Measurements from ENCODE around the gene GTF2B.

Gene GTF2B

DNA sequence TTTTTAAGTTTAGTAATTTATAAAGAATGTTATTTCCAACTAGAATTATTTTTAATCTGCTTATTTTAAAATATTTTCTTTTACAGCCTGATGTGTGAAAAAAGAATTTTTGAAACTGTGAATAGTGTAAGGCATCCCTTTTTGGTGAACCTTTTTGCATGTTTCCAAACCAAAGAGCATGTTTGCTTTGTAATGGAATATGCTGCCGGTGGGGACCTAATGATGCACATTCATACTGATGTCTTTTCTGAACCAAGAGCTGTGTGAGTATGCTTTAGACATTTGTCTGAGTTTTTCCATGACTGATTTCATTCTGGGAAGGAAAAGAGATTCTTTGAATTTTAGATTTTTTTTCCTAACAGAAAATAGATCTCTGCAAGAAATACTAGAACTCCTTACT lies 77.9 kb downstream of the GTF2B start:
- peaks cover 3% of the 10 kb centered on the region for H3K79me1 ChIP-seq (replicated peaks; ENCODE audit: low read length, poor library complexity, severe bottlenecking)
- H3K27me3 ChIP-seq (ENCODE audit: control insufficient read depth in 1 of 2, insufficient read depth in 1 of 2, low read length in 2 of 2): no peaks in the 10 kb centered on the region
- no peak overlapping the region for H2BK15ac ChIP-seq (ENCODE audit: low read depth, poor library complexity, severe bottlenecking)
- no peak overlapping the region for H3K23ac ChIP-seq (ENCODE audit: low read length in 2 of 2)
- H2AK5ac ChIP-seq (ENCODE audit: low read length, severe bottlenecking): no peak overlapping the region
- H3K14ac ChIP-seq (ENCODE audit: low read length in 2 of 2): no peak overlapping the region
- H4K91ac ChIP-seq (ENCODE audit: low read length): no peak overlapping the region
- H3K18ac ChIP-seq (ENCODE audit: low read depth in 1 of 2, low read length in 2 of 2): no peak overlapping the region
- no peaks in the 10 kb centered on the region for H3K9me3 ChIP-seq (ENCODE audit: control insufficient read depth, low read length)
- no peak overlapping the region for H3K4me3 ChIP-seq (ENCODE audit: insufficient read depth in 1 of 2, low read depth in 1 of 2, low read length in 2 of 2)
- no peak overlapping the region for H3K4ac ChIP-seq (ENCODE audit: low read depth in 1 of 2, low read length in 2 of 2)
- no peak overlapping the region for H2BK5ac ChIP-seq (ENCODE audit: low read depth, low read length, poor library complexity, severe bottlenecking)
- H3K27ac ChIP-seq (ENCODE audit: low read length, poor library complexity, severe bottlenecking): no peak overlapping the region
- H3K4me2 ChIP-seq (ENCODE audit: low read length, poor library complexity, severe bottlenecking): no peak overlapping the region
- no peak overlapping the region for H3K9ac ChIP-seq (ENCODE audit: low read length)
- no peak overlapping the region for H2BK120ac ChIP-seq (ENCODE audit: low read depth, low read length)
- peaks cover 14 to 54% of the 10 kb centered on the region in 2 experiments for H3K36me3 ChIP-seq (ENCODE audit: control insufficient read depth in 1 of 2, insufficient read depth in 2 of 2, low read depth in 1 of 2, low read length in 2 of 2)
- no peaks in the 10 kb centered on the region for H3K4me1 ChIP-seq (ENCODE audit: control insufficient read depth, insufficient read depth, low read depth, low read length)
- H4K8ac ChIP-seq (ENCODE audit: low read length): no peak overlapping the region
- H2BK12ac ChIP-seq (ENCODE audit: low read length in 2 of 2): no peak overlapping the region
- no peak overlapping the region for H2AFZ ChIP-seq (ENCODE audit: low read depth, low read length)
- WGBS: 92% methylated on average over 1 of the region's 1 CpG
- DNase-seq: no peak

DNA sequence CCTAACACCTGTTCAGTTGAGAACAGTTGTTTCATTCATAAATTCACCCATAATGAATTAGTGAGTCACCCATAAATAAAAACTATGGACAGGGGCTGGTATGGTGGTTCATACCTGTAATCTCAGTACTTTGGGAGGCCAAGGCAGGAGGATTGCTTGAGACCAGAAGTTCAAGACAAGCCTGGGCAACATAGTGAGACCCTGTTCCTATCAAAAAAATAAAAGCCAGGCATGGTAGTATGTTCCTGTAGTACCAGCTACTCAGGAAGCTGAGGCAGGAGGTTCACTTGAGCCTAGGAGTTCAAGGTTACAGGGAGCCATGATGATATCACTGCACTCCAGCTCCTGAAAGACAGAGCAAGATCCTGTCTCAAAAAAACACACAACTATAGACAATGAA lies 79.0 kb downstream of the GTF2B start:
- Histone ChIP-seq H4K91ac (ENCODE audit: low read length) (no peak overlapping the region), H3K4me3 (ENCODE audit: insufficient read depth in 1 of 2, low read depth in 1 of 2, low read length in 2 of 2) (no peak overlapping the region), H2AFZ (ENCODE audit: low read depth, low read length) (no peak overlapping the region), H2BK120ac (ENCODE audit: low read depth, low read length) (no peak overlapping the region), H2BK12ac (ENCODE audit: low read length in 2 of 2) (no peak overlapping the region), H3K18ac (ENCODE audit: low read depth in 1 of 2, low read length in 2 of 2) (no peak overlapping the region), H3K14ac (ENCODE audit: low read length in 2 of 2) (no peak overlapping the region), H3K23ac (ENCODE audit: low read length in 2 of 2) (no peak overlapping the region), H3K9ac (ENCODE audit: low read length) (no peak overlapping the region), H2BK5ac (ENCODE audit: low read depth, low read length, poor library complexity, severe bottlenecking) (no peak overlapping the region), H3K79me1 (replicated peaks; ENCODE audit: low read length, poor library complexity, severe bottlenecking) (peaks cover 3% of the 10 kb centered on the region), H2AK5ac (ENCODE audit: low read length, severe bottlenecking) (no peak overlapping the region), H3K36me3 (ENCODE audit: control insufficient read depth in 1 of 2, insufficient read depth in 2 of 2, low read depth in 1 of 2, low read length in 2 of 2) (peaks cover 12 to 62% of the 10 kb centered on the region in 2 experiments), H3K27me3 (ENCODE audit: control insufficient read depth in 1 of 2, insufficient read depth in 1 of 2, low read length in 2 of 2) (no peaks in the 10 kb centered on the region), H3K4me1 (ENCODE audit: control insufficient read depth, insufficient read depth, low read depth, low read length) (no peaks in the 10 kb centered on the region), H3K4me2 (ENCODE audit: low read length, poor library complexity, severe bottlenecking) (no peak overlapping the region), H2BK15ac (ENCODE audit: low read depth, poor library complexity, severe bottlenecking) (no peak overlapping the region), H3K9me3 (ENCODE audit: control insufficient read depth, low read length) (no peaks in the 10 kb centered on the region), H3K27ac (ENCODE audit: low read length, poor library complexity, severe bottlenecking) (no peak overlapping the region), H3K4ac (ENCODE audit: low read depth in 1 of 2, low read length in 2 of 2) (no peak overlapping the region), H4K8ac (ENCODE audit: low read length) (no peak overlapping the region)
- no peak for DNase-seq

DNA sequence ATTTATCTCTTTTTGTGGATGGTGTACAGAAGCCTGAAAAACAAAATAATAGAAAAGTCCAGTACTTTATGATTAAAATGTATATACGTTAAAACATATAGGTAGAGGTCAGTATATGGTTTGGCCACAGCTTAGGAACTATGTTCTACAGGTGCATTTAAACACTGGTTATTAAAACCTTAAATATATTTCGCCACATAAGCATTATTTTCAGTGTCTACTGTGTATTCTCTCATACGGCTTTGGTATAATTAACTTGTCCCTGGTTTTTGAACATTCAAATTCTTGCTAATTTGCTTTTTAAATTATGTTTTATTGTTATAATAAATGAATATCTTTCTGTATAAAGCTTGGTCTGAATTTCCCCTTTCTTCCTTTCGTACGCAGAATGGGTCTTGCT lies 87.9 kb downstream of the GTF2B start:
- Histone ChIP-seq H2BK5ac (ENCODE audit: low read depth, low read length, poor library complexity, severe bottlenecking) (no peak overlapping the region), H3K23ac (ENCODE audit: low read length in 2 of 2) (no peak overlapping the region), H2BK15ac (ENCODE audit: low read depth, poor library complexity, severe bottlenecking) (no peak overlapping the region), H3K36me3 (ENCODE audit: control insufficient read depth in 1 of 2, insufficient read depth in 2 of 2, low read depth in 1 of 2, low read length in 2 of 2) (peaks cover 8 to 77% of the 10 kb centered on the region in 2 experiments), H4K91ac (ENCODE audit: low read length) (no peak overlapping the region), H3K14ac (ENCODE audit: low read length in 2 of 2) (no peak overlapping the region), H4K8ac (ENCODE audit: low read length) (no peak overlapping the region), H3K18ac (ENCODE audit: low read depth in 1 of 2, low read length in 2 of 2) (no peak overlapping the region), H3K4ac (ENCODE audit: low read depth in 1 of 2, low read length in 2 of 2) (no peak overlapping the region), H3K9me3 (ENCODE audit: control insufficient read depth, low read length) (peaks cover 9% of the 10 kb centered on the region), H3K27ac (ENCODE audit: low read length, poor library complexity, severe bottlenecking) (no peak overlapping the region), H3K9ac (ENCODE audit: low read length) (no peak overlapping the region), H3K4me2 (ENCODE audit: low read length, poor library complexity, severe bottlenecking) (no peak overlapping the region), H3K4me1 (ENCODE audit: control insufficient read depth, insufficient read depth, low read depth, low read length) (no peaks in the 10 kb centered on the region), H2AFZ (ENCODE audit: low read depth, low read length) (no peak overlapping the region), H2BK120ac (ENCODE audit: low read depth, low read length) (no peak overlapping the region), H2BK12ac (ENCODE audit: low read length in 2 of 2) (no peak overlapping the region), H3K79me1 (replicated peaks; ENCODE audit: low read length, poor library complexity, severe bottlenecking) (peaks cover 8% of the 10 kb centered on the region), H2AK5ac (ENCODE audit: low read length, severe bottlenecking) (no peak overlapping the region), H3K27me3 (ENCODE audit: control insufficient read depth in 1 of 2, insufficient read depth in 1 of 2, low read length in 2 of 2) (no peaks in the 10 kb centered on the region), H3K4me3 (ENCODE audit: insufficient read depth in 1 of 2, low read depth in 1 of 2, low read length in 2 of 2) (no peak overlapping the region)
- WGBS: 100% methylated on average over 1 of the region's 5 CpGs
- no peak for DNase-seq

DNA sequence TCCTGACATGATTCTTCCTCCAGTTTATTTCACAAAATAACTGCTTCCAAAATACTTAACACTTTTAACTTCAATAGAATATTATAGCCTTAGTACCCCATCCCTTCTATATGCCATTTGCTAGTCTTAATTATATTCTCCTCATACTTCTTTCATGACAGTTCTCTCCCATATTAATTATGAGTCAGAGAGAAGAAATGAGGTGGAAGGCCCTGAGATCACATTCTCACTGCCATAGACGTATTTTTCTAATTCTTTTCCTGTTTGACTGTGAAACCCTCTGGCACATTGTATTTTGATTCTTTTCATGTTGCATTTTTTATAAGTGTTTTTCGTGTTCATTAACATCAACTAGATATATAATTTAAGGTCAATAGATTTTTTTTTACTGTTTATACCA lies 88.4 kb downstream of the GTF2B start:
- Histone ChIP-seq H2AK5ac (ENCODE audit: low read length, severe bottlenecking) (no peak overlapping the region), H2AFZ (ENCODE audit: low read depth, low read length) (no peak overlapping the region), H3K14ac (ENCODE audit: low read length in 2 of 2) (no peak overlapping the region), H2BK15ac (ENCODE audit: low read depth, poor library complexity, severe bottlenecking) (no peak overlapping the region), H3K9ac (ENCODE audit: low read length) (no peak overlapping the region), H2BK120ac (ENCODE audit: low read depth, low read length) (no peak overlapping the region), H3K4me2 (ENCODE audit: low read length, poor library complexity, severe bottlenecking) (no peak overlapping the region), H3K4me1 (ENCODE audit: control insufficient read depth, insufficient read depth, low read depth, low read length) (no peaks in the 10 kb centered on the region), H2BK12ac (ENCODE audit: low read length in 2 of 2) (no peak overlapping the region), H4K91ac (ENCODE audit: low read length) (no peak overlapping the region), H3K27ac (ENCODE audit: low read length, poor library complexity, severe bottlenecking) (peak overlapping the region; percentile 28), H3K36me3 (ENCODE audit: control insufficient read depth in 1 of 2, insufficient read depth in 2 of 2, low read depth in 1 of 2, low read length in 2 of 2) (peaks cover 8 to 77% of the 10 kb centered on the region in 2 experiments), H3K4ac (ENCODE audit: low read depth in 1 of 2, low read length in 2 of 2) (no peak overlapping the region), H3K18ac (ENCODE audit: low read depth in 1 of 2, low read length in 2 of 2) (no peak overlapping the region), H3K4me3 (ENCODE audit: insufficient read depth in 1 of 2, low read depth in 1 of 2, low read length in 2 of 2) (no peak overlapping the region), H3K23ac (ENCODE audit: low read length in 2 of 2) (no peak overlapping the region), H3K27me3 (ENCODE audit: control insufficient read depth in 1 of 2, insufficient read depth in 1 of 2, low read length in 2 of 2) (no peaks in the 10 kb centered on the region), H2BK5ac (ENCODE audit: low read depth, low read length, poor library complexity, severe bottlenecking) (no peak overlapping the region), H4K8ac (ENCODE audit: low read length) (no peak overlapping the region), H3K9me3 (ENCODE audit: control insufficient read depth, low read length) (peaks cover 9% of the 10 kb centered on the region), H3K79me1 (replicated peaks; ENCODE audit: low read length, poor library complexity, severe bottlenecking) (peaks cover 8% of the 10 kb centered on the region)
- peak; percentile 11 for DNase-seq
- WGBS: no CpG with 5 or more reads among the region's 2 CpGs
